Thyroid gland (tissue), 4 donors: ENCODE measurements around the gene ANKRD34B. TPM values are rescaled to one million over a fixed set of nuclear protein-coding genes. Genes with fewer than 3 reads are reported as not detected.

Source experiments
- DNase-seq, 2 donors: peaks; one replicate each; pipeline ENCODE4 v3.0.0-alpha.2; 2019
- H3K27ac ChIP-seq, 3 donors: fragments of 200-600 bp; sonication (generic); 1 replicate in 2 of 3; 2 replicates in 1 of 3; pipeline ENCODE4 v1.5.1; 2016 to 2019; ENCODE audit warnings: mild to moderate bottlenecking in 1 of 3, moderate library complexity in 1 of 3
- H3K27me3 ChIP-seq: fragments of 200-600 bp; sonication (generic); one replicate; pipeline ENCODE4 v1.5.1; 2019
- H3K36me3 ChIP-seq, 2 donors: fragments of 200-600 bp; sonication (generic); one replicate each; pipeline ENCODE4 v1.5.1; 2016 to 2019
- H3K4me1 ChIP-seq, 2 donors: fragments of 200-600 bp; sonication (generic); one replicate each; pipeline ENCODE4 v1.5.1; 2017 to 2019
- H3K4me3 ChIP-seq, 3 donors: fragments of 200-600 bp; sonication (generic); replicated peaks in 1 of 3; 1 replicate in 2 of 3; 2 replicates in 1 of 3; pipeline ENCODE4 v1.5.1; 2016; ENCODE audit warnings: mild to moderate bottlenecking in 1 of 3
- H3K9me3 ChIP-seq: fragments of 200-600 bp; sonication (generic); one replicate; pipeline ENCODE4 v1.5.1; 2017
- POLR2A ChIP-seq, 2 donors: fragments of 450-650 bp; IDR thresholded peaks; one replicate each; pipeline ENCODE4 v1.6.1; 2017; ENCODE audit warnings: antibody characterized with exemption in 2 of 2, mild to moderate bottlenecking in 2 of 2, moderate library complexity in 1 of 2
- WGBS, 2 donors: methylation state at CpG; one replicate each; pipeline ENCODE4 v1.1.5; 2017; 5-methylcytosine and 5-hydroxymethylcytosine counted together
- intact Hi-C: fragments of 100-400 bp; cut with DNase I; formaldehyde crosslinking; loops from one replicate; pipeline ENCODE4 v1.15.1; 2023
- total RNA-seq, 4 donors: library from RNA; depleted of rRNA; stranded (reverse); fragments of >200 nt; gene quantifications; one replicate each; pipeline ENCODE4 v1.2.3, GENCODE V29; 2016
- TF ChIP-seq, protein P1 (sequence below), 6 experiments: fragments of 200-600 bp in 3 of 6; fragments of 450-650 bp in 3 of 6; sonication (generic) in 3 of 6; IDR thresholded peaks; one replicate each; pipeline ENCODE4 v1.5.1; 2016 to 2019; ENCODE audit warnings: antibody characterized with exemption in 6 of 6, mild to moderate bottlenecking in 2 of 6, inconsistent platforms in 1 of 6, moderate library complexity in 1 of 6

ANKRD34B gene
- total RNA-seq, 4 donors from 2014 or later, result not detected

DNA sequence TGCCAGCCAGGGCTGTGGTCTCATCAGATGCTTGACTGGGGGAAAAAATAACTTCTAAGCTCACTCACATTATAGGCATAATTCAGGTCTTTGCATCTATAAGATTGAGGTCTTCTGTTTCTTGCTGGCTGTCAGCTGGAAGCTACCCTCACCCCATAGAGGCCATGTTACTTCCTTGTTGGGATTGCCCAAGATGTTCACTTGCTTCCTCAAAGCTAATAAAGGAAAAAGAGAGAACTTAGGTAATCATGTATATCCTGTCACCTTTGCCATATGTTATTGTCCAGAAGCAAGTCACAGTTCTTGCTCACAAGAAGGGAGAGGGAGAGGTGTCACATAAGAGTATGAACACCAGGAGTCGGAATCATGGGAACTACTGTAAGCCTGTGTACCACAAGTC, 38.7 kb upstream of the ANKRD34B start:
- H3K9me3 ChIP-seq, result no peaks in the 10 kb centered on the region
- no peak for DNase-seq
- intact Hi-C loops, result no loop called here
- TF ChIP-seq, protein P1, sequence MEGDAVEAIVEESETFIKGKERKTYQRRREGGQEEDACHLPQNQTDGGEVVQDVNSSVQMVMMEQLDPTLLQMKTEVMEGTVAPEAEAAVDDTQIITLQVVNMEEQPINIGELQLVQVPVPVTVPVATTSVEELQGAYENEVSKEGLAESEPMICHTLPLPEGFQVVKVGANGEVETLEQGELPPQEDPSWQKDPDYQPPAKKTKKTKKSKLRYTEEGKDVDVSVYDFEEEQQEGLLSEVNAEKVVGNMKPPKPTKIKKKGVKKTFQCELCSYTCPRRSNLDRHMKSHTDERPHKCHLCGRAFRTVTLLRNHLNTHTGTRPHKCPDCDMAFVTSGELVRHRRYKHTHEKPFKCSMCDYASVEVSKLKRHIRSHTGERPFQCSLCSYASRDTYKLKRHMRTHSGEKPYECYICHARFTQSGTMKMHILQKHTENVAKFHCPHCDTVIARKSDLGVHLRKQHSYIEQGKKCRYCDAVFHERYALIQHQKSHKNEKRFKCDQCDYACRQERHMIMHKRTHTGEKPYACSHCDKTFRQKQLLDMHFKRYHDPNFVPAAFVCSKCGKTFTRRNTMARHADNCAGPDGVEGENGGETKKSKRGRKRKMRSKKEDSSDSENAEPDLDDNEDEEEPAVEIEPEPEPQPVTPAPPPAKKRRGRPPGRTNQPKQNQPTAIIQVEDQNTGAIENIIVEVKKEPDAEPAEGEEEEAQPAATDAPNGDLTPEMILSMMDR (IDR thresholded peaks at IDR 0.05), result no peak
- no peak for TF ChIP-seq POLR2A (IDR thresholded peaks at IDR 0.05)
- no peaks in the 10 kb centered on the region for H3K36me3 ChIP-seq
- no peak overlapping the region for H3K27ac ChIP-seq
- no peak overlapping the region for H3K4me3 ChIP-seq
- WGBS, 2 donors, result 95 to 100% methylated on average over 1 of the region's 1 CpG
- no peaks in the 10 kb centered on the region for H3K27me3 ChIP-seq
- H3K4me1 ChIP-seq, result no peaks in the 10 kb centered on the region

DNA sequence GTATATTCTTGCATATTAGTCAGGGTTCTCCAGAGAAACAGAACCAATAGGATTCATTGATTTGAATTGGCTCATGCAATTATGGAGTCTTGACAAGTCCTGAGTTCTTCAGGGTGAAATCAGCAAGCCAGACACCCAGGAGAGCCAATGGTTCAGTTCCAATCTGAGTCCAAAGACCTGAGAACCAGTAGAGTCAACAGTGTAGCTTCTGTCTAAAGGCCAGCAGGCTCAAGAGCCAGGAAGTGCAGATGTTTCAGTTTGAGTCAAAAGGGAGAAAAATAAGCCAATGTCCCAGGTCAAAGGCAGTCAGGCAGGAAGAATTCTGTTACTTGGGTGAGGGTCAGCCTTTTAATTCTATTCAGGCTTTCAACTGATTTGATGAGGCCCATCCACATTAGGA, 37.8 kb upstream of the ANKRD34B start:
- H3K27ac ChIP-seq, result no peak overlapping the region
- H3K4me1 ChIP-seq, result no peaks in the 10 kb centered on the region
- no peak for TF ChIP-seq POLR2A (IDR thresholded peaks at IDR 0.05)
- TF ChIP-seq, protein P1 (IDR thresholded peaks at IDR 0.05), result no peak
- H3K4me3 ChIP-seq, result no peak overlapping the region
- no peaks in the 10 kb centered on the region for H3K36me3 ChIP-seq
- H3K27me3 ChIP-seq, result no peaks in the 10 kb centered on the region
- DNase-seq, result no peak
- H3K9me3 ChIP-seq, result no peaks in the 10 kb centered on the region
- intact Hi-C loops, result no loop called here

DNA sequence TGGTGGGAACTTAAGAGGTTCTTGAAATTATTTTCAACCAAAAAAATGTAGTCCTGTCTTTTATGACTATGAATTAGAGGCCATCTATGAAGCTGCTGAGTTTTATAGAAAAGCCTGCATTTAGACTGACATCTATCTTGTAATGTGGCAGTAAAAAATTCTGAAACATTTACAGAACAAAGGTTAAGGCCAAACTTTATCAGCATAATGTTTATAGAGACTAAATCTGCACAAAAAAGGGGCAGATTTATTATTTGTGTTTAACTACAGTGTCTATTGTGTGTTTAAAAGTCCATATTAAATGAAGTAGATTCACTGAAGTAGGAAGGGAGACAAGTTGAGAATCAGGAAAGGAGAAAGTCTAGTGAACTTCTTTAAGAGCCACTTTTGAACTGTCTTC, 37.3 kb upstream of the ANKRD34B start:
- no peaks in the 10 kb centered on the region for H3K27me3 ChIP-seq
- no peaks in the 10 kb centered on the region for H3K4me1 ChIP-seq
- no peak for DNase-seq
- H3K4me3 ChIP-seq, result no peak overlapping the region
- no peak overlapping the region for H3K27ac ChIP-seq
- H3K9me3 ChIP-seq, result no peaks in the 10 kb centered on the region
- H3K36me3 ChIP-seq, result no peaks in the 10 kb centered on the region
- no peak for TF ChIP-seq POLR2A (IDR thresholded peaks at IDR 0.05)
- TF ChIP-seq, protein P1 (IDR thresholded peaks at IDR 0.05), result no peak
- intact Hi-C loops, result no loop called here

- H3K4me1 ChIP-seq, result no peaks in the 10 kb centered on the region
- no peak for DNase-seq
- no peaks in the 10 kb centered on the region for H3K27me3 ChIP-seq
- 94 to 96% methylated on average over 2 of the region's 2 CpGs for WGBS, 2 donors
- H3K9me3 ChIP-seq, result no peaks in the 10 kb centered on the region
- H3K4me3 ChIP-seq, result no peak overlapping the region
- TF ChIP-seq, protein P1 (IDR thresholded peaks at IDR 0.05), result no peak
- TF ChIP-seq POLR2A (IDR thresholded peaks at IDR 0.05), result no peak
- H3K27ac ChIP-seq, result no peak overlapping the region
- intact Hi-C loops, result no loop called here
- no peaks in the 10 kb centered on the region for H3K36me3 ChIP-seq
These were observed 31.0 kb upstream of the ANKRD34B start for GRCh38 chr5:80600943-80601693.

DNA sequence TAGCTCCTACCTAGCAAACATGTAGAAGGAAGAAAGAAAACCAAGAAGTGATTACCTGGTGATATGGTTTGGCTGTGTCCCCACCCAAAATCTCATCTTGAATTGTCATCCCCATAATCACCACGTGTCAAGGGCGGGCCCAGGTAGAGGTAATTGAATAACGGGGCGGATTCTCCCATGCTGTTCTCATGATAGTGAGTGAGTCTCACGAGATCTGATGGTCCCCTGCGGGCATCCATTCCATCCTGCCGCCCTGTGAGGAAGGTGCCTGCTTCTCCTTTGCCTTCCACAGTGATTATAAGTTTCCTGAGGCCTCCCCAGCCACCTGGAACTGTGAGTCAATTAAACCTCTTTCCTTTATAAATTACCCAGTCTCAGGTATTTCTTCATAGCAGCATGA, 27.4 kb upstream of the ANKRD34B start:
- TF ChIP-seq POLR2A (IDR thresholded peaks at IDR 0.05), result no peak
- TF ChIP-seq, protein P1 (IDR thresholded peaks at IDR 0.05), result no peak
- Histone ChIP-seq H3K4me1 (peaks cover 5 to 6% of the 10 kb centered on the region in 2 donors), H3K27ac (no peak overlapping the region), H3K4me3 (no peak overlapping the region), H3K27me3 (no peaks in the 10 kb centered on the region), H3K9me3 (no peaks in the 10 kb centered on the region), H3K36me3 (no peaks in the 10 kb centered on the region)
- DNase-seq, result no peak
- WGBS, 2 donors, result 73 to 74% methylated on average over 7 of the region's 7 CpGs
- intact Hi-C loops, result no loop called here
